ENCODE results near the gene ADGRV1. TPM values are rescaled to one million over a fixed set of nuclear protein-coding genes. Genes with fewer than 3 reads are reported as not detected.

The ADGRV1 gene
- total RNA-seq, 1 donor from 2014 or later: not detected

GRCh38 chr5:90855296-90856010 lies 296.9 kb downstream of the ADGRV1 start:
- TF ChIP-seq CTCF (IDR thresholded peaks at IDR 0.05; ENCODE audit: borderline replicate concordance): no peak
- Histone ChIP-seq H3K9me3 (replicated peaks) (no peaks in the 10 kb centered on the region), H3K36me3 (no peaks in the 10 kb centered on the region), H3K4me3 (no peak overlapping the region), H3K4me1 (peaks cover 8% of the 10 kb centered on the region), H3K27ac (replicated peaks) (no peak overlapping the region), H3K27me3 (ENCODE audit: low read depth) (no peaks in the 10 kb centered on the region)
- DNase-seq: no peak
- intact Hi-C loops (cut with micrococcal nuclease): no loop called here

GRCh38 chr5:90861843-90862586 lies 303.4 kb downstream of the ADGRV1 start:
- no peaks in the 10 kb centered on the region for H3K9me3 ChIP-seq (replicated peaks)
- no peak overlapping the region for H3K27ac ChIP-seq (replicated peaks)
- intact Hi-C loops (cut with micrococcal nuclease): loop anchor here (10.0 kb wide), 1 partner anchor 523 kb away; the partner anchor contains the start of gene ARRDC3
- no peak for DNase-seq
- H3K36me3 ChIP-seq: no peaks in the 10 kb centered on the region
- peaks cover 7% of the 10 kb centered on the region for H3K4me1 ChIP-seq
- TF ChIP-seq CTCF (IDR thresholded peaks at IDR 0.05; ENCODE audit: borderline replicate concordance): no peak
- H3K4me3 ChIP-seq: no peak overlapping the region
- no peaks in the 10 kb centered on the region for H3K27me3 ChIP-seq (ENCODE audit: low read depth)

GRCh38 chr5:90865180-90865579 lies 306.6 kb downstream of the ADGRV1 start:
- H3K27me3 ChIP-seq (ENCODE audit: low read depth): no peaks in the 10 kb centered on the region
- no peaks in the 10 kb centered on the region for H3K36me3 ChIP-seq
- H3K4me1 ChIP-seq: peaks cover 11% of the 10 kb centered on the region
- no peak for DNase-seq
- H3K4me3 ChIP-seq: no peak overlapping the region
- H3K9me3 ChIP-seq (replicated peaks): no peaks in the 10 kb centered on the region
- TF ChIP-seq CTCF (IDR thresholded peaks at IDR 0.05; ENCODE audit: borderline replicate concordance): no peak
- no peak overlapping the region for H3K27ac ChIP-seq (replicated peaks)
- intact Hi-C loops (cut with micrococcal nuclease): loop anchor here (2.0 to 10.0 kb wide), 2 partner anchors 520 to 554 kb away; partner anchors contain the start of gene ARRDC3

- DNase-seq: no peak
- peak; percentile 66 for TF ChIP-seq CTCF (IDR thresholded peaks at IDR 0.05; ENCODE audit: borderline replicate concordance)
- intact Hi-C loops (cut with micrococcal nuclease): loop anchor here (10.0 kb wide), 1 partner anchor 518 kb away; the partner anchor contains the start of gene ARRDC3
- H3K9me3 ChIP-seq (replicated peaks): no peaks in the 10 kb centered on the region
- no peak overlapping the region for H3K4me3 ChIP-seq
- H3K4me1 ChIP-seq: peaks cover 11% of the 10 kb centered on the region
- no peaks in the 10 kb centered on the region for H3K27me3 ChIP-seq (ENCODE audit: low read depth)
- no peaks in the 10 kb centered on the region for H3K36me3 ChIP-seq
- no peak overlapping the region for H3K27ac ChIP-seq (replicated peaks)
Measured at GRCh38 chr5:90866333-90866732, 307.7 kb downstream of the ADGRV1 start.

GRCh38 chr5:90866915-90867731 lies 308.5 kb downstream of the ADGRV1 start:
- Histone ChIP-seq H3K9me3 (replicated peaks) (no peaks in the 10 kb centered on the region), H3K4me3 (no peak overlapping the region), H3K27ac (replicated peaks) (no peak overlapping the region), H3K36me3 (no peaks in the 10 kb centered on the region), H3K4me1 (peaks cover 11% of the 10 kb centered on the region), H3K27me3 (ENCODE audit: low read depth) (no peaks in the 10 kb centered on the region)
- no peak for DNase-seq
- intact Hi-C loops (cut with micrococcal nuclease): loop anchor here (10.0 kb wide), 1 partner anchor 518 kb away; the partner anchor contains the start of gene ARRDC3
- TF ChIP-seq CTCF (IDR thresholded peaks at IDR 0.05; ENCODE audit: borderline replicate concordance): no peak

Measured in left ventricle myocardium inferior (tissue), 1 donor.